H1 (cell line): ENCODE measurements around the gene MPP2. TPM values are rescaled to one million over a fixed set of nuclear protein-coding genes. Genes with fewer than 3 reads are reported as not detected.

Source experiments
- CTCF ChIA-PET: fragments of 300-600 bp; sonication (Branson Sonifier 250); formaldehyde crosslinking; loops from one replicate; lab custom pipeline; 2021; ENCODE audit not compliant: partially characterized antibody; lab: Charles Lee
- POLR2A ChIA-PET: fragments of 300-600 bp; sonication (Branson Sonifier 250); formaldehyde crosslinking; loops from one replicate; lab custom pipeline; 2021; ENCODE audit warnings: inconsistent platforms; ENCODE audit not compliant: partially characterized antibody; lab: Charles Lee
- DNase-seq, 2 experiments: peaks; one replicate each; pipeline versions ENCODE4 v3.0.0 to v3.0.0-alpha.2; 2010 to 2022; ENCODE audit warnings: low spot score in 2 of 2, low read depth in 1 of 2, mixed read lengths in 1 of 2
- FAIRE-seq: peaks from 2 replicates; lab custom pipeline; 2011; peaks lifted over from hg19 to GRCh38; lab: Jason Lieb, UNC
- H2AFZ ChIP-seq: 2 replicates; pipeline ENCODE4 v1.8.1; 2012; ENCODE audit warnings: low read length, inconsistent platforms
- H2AK5ac ChIP-seq: 2 replicates; pipeline ENCODE4 v1.6.1; 2013; ENCODE audit warnings: low read depth, low read length
- H2BK120ac ChIP-seq: replicated peaks from 2 replicates; pipeline ENCODE3; 2013; ENCODE audit warnings: low read depth, low read length, inconsistent platforms
- H2BK12ac ChIP-seq: 2 replicates; pipeline ENCODE4 v1.6.1; 2013; ENCODE audit warnings: low read depth, low read length
- H2BK15ac ChIP-seq: 2 replicates; pipeline ENCODE4 v1.6.1; 2013; ENCODE audit warnings: low read length
- H2BK20ac ChIP-seq: 2 replicates; pipeline ENCODE4 v1.6.1; 2013; ENCODE audit warnings: low read length
- H2BK5ac ChIP-seq: 2 replicates; pipeline ENCODE4 v1.6.1; 2013; ENCODE audit warnings: low read depth, low read length
- H3K14ac ChIP-seq: 2 replicates; pipeline ENCODE4 v1.6.1; 2013; ENCODE audit warnings: inconsistent platforms; ENCODE audit not compliant: insufficient read length
- H3K18ac ChIP-seq: 2 replicates; pipeline ENCODE4 v1.6.1; 2013; ENCODE audit warnings: low read length; ENCODE audit errors: extremely low read depth
- H3K23ac ChIP-seq: 2 replicates; pipeline ENCODE4 v1.6.1; 2013; ENCODE audit warnings: inconsistent platforms; ENCODE audit not compliant: insufficient read length
- H3K23me2 ChIP-seq: 2 replicates; pipeline ENCODE4 v1.6.1; 2013; ENCODE audit warnings: low read depth, low read length
- H3K27ac ChIP-seq: 2 replicates; pipeline ENCODE4 v1.6.1; 2011; ENCODE audit warnings: low read depth, low read length, inconsistent platforms
- H3K27me3 ChIP-seq, 4 experiments: replicated peaks in 1 of 4; 1 replicate in 1 of 4; 2 replicates in 3 of 4; pipeline versions ENCODE4 v1.6.1 to v1.8.1; 2011 to 2013; ENCODE audit warnings: low read length in 3 of 4, mild to moderate bottlenecking in 3 of 4, inconsistent platforms in 2 of 4, mixed read lengths in 2 of 4, moderate library complexity in 1 of 4; ENCODE audit not compliant: control insufficient read depth in 3 of 4, insufficient read depth in 3 of 4; ENCODE audit errors: extremely low read depth in 1 of 4
- H3K36me3 ChIP-seq, 4 experiments: 2 replicates each; pipeline versions ENCODE4 v1.6.1 to v1.8.1; 2011 to 2013; ENCODE audit warnings: mild to moderate bottlenecking in 4 of 4, low read length in 3 of 4, moderate library complexity in 2 of 4, control low read depth in 1 of 4, inconsistent platforms in 1 of 4; ENCODE audit not compliant: insufficient read depth in 4 of 4, control insufficient read depth in 2 of 4
- H3K4ac ChIP-seq: replicated peaks from 2 replicates; pipeline ENCODE3; 2013; ENCODE audit warnings: low read length, low read depth, mixed read lengths, inconsistent platforms; ENCODE audit not compliant: insufficient read length
- H3K4me1 ChIP-seq, 4 experiments: replicated peaks in 1 of 4; 1 replicate in 1 of 4; 2 replicates in 3 of 4; pipeline versions ENCODE4 v1.6.1 to v1.8.1; 2011 to 2013; ENCODE audit warnings: low read length in 3 of 4, inconsistent platforms in 2 of 4, mixed read lengths in 1 of 4; ENCODE audit not compliant: insufficient read depth in 4 of 4, control insufficient read depth in 3 of 4
- H3K4me2 ChIP-seq, 2 experiments: 2 replicates each; pipeline versions ENCODE4 v1.6.1 to v1.8.1; 2011 to 2013; ENCODE audit warnings: low read depth in 2 of 2, low read length in 2 of 2, control low read depth in 1 of 2, inconsistent platforms in 1 of 2, mild to moderate bottlenecking in 1 of 2; ENCODE audit not compliant: insufficient read depth in 1 of 2
- H3K4me3 ChIP-seq, 4 experiments: fragments of 200-600, 300-600 bp in 1 of 4; sonication (generic), shearing (Covaris generic), sonication (Bioruptor Twin) in 1 of 4; 2 replicates each; pipeline versions ENCODE4 v1.5.1 to v1.8.1; 2011 to 2016; ENCODE audit warnings: low read length in 4 of 4, low read depth in 3 of 4, control low read depth in 2 of 4, inconsistent platforms in 2 of 4, mild to moderate bottlenecking in 2 of 4, mixed read lengths in 1 of 4, moderate library complexity in 1 of 4; ENCODE audit not compliant: insufficient read depth in 2 of 4; ENCODE audit errors: extremely low read depth in 1 of 4
- H3K56ac ChIP-seq: replicated peaks from 2 replicates; pipeline ENCODE3; 2013; ENCODE audit warnings: low read depth, mild to moderate bottlenecking, mixed read lengths, low read length, inconsistent platforms; ENCODE audit not compliant: insufficient read length
- H3K79me1 ChIP-seq: 2 replicates; pipeline ENCODE4 v1.6.1; 2013; ENCODE audit warnings: low read depth, low read length, control low read depth
- H3K79me2 ChIP-seq, 2 experiments: 2 replicates each; pipeline versions ENCODE4 v1.6.1 to v1.8.1; 2012 to 2013; ENCODE audit warnings: low read length in 2 of 2, mild to moderate bottlenecking in 2 of 2, inconsistent platforms in 1 of 2; ENCODE audit not compliant: insufficient read depth in 2 of 2, control insufficient read depth in 1 of 2
- H3K9ac ChIP-seq, 4 experiments: replicated peaks in 1 of 4; 1 replicate in 1 of 4; 2 replicates in 3 of 4; pipeline versions ENCODE4 v1.6.1 to v1.8.1; 2011 to 2013; ENCODE audit warnings: low read depth in 3 of 4, low read length in 3 of 4, control low read depth in 2 of 4, mild to moderate bottlenecking in 2 of 4, moderate library complexity in 2 of 4, inconsistent platforms in 1 of 4; ENCODE audit errors: extremely low read depth in 1 of 4
- H3K9me3 ChIP-seq, 2 experiments: 2 replicates each; pipeline versions ENCODE4 v1.6.1 to v1.8.1; 2012 to 2013; ENCODE audit warnings: mild to moderate bottlenecking in 2 of 2, moderate library complexity in 2 of 2, control low read depth in 1 of 2, inconsistent platforms in 1 of 2, low read depth in 1 of 2, low read length in 1 of 2, mixed read lengths in 1 of 2; ENCODE audit not compliant: insufficient read depth in 2 of 2
- H4K20me1 ChIP-seq, 2 experiments: replicated peaks in 1 of 2; 2 replicates each; pipeline versions ENCODE3 to v1.8.1; 2011 to 2013; ENCODE audit warnings: inconsistent platforms in 2 of 2, low read length in 2 of 2, mild to moderate bottlenecking in 1 of 2; ENCODE audit not compliant: insufficient read depth in 2 of 2, control insufficient read depth in 1 of 2
- H4K5ac ChIP-seq: 2 replicates; pipeline ENCODE4 v1.6.1; 2013; ENCODE audit warnings: low read length, low read depth, mixed read lengths, inconsistent platforms; ENCODE audit not compliant: insufficient read length
- H4K8ac ChIP-seq: 2 replicates; pipeline ENCODE4 v1.8.0; 2013; ENCODE audit warnings: mild to moderate bottlenecking, moderate library complexity, low read length, inconsistent platforms; ENCODE audit not compliant: insufficient read depth; ENCODE audit errors: extremely low read depth
- H4K91ac ChIP-seq: replicated peaks from 2 replicates; pipeline ENCODE3; 2013; ENCODE audit warnings: low read length, mixed read lengths, inconsistent platforms; ENCODE audit not compliant: insufficient read length
- ASH2L ChIP-seq: fragments of 200-600, 300-600 bp; sonication (generic); IDR thresholded peaks from one replicate; pipeline ENCODE4 v1.7.1; 2017; ENCODE audit warnings: low read length
- CEBPB ChIP-seq: IDR thresholded peaks from 2 replicates; pipeline ENCODE4 v1.6.1; 2012; ENCODE audit warnings: low read depth, low read length
- CHD1 ChIP-seq: IDR thresholded peaks from 2 replicates; pipeline ENCODE4 v1.6.1; 2012; ENCODE audit warnings: low read depth, low read length, improper control_type of control experiment
- E2F6 ChIP-seq: IDR thresholded peaks from 2 replicates; pipeline ENCODE4 v1.6.1; 2012; ENCODE audit warnings: inconsistent platforms
- EGR1 ChIP-seq: IDR thresholded peaks from 2 replicates; pipeline ENCODE4 v1.6.1; 2011; ENCODE audit warnings: low read depth, low read length, borderline replicate concordance
- GABPA ChIP-seq: IDR thresholded peaks from 2 replicates; pipeline ENCODE4 v1.6.1; 2011; ENCODE audit warnings: mild to moderate bottlenecking, low read length, moderate library complexity, borderline replicate concordance; ENCODE audit not compliant: insufficient read depth
- KDM1A ChIP-seq: fragments of 200-600, 300-600 bp; sonication (generic); IDR thresholded peaks from 2 replicates; pipeline ENCODE4 v1.7.1; 2016; ENCODE audit warnings: mild to moderate bottlenecking, low read length, borderline replicate concordance
- KDM4A ChIP-seq: IDR thresholded peaks from one replicate; pipeline ENCODE4 v1.7.1; 2012; ENCODE audit warnings: low read depth, mild to moderate bottlenecking, moderate library complexity, low read length, inconsistent platforms; ENCODE audit not compliant: severe bottlenecking
- KDM5A ChIP-seq: fragments of 200-600 bp; IDR thresholded peaks from 2 replicates; pipeline ENCODE4 v1.7.1; 2012; ENCODE audit warnings: mild to moderate bottlenecking, low read length, inconsistent platforms, mixed read lengths
- NRF1 ChIP-seq: IDR thresholded peaks from 2 replicates; pipeline ENCODE4 v1.6.1; 2011; ENCODE audit warnings: mild to moderate bottlenecking, low read depth, low read length, improper control_type of control experiment
- POLR2A ChIP-seq, 2 experiments: IDR thresholded peaks; 1 replicate in 1 of 2; 2 replicates in 1 of 2; pipeline ENCODE4 v1.6.1; 2011; ENCODE audit warnings: low read depth in 2 of 2, low read length in 2 of 2, mild to moderate bottlenecking in 2 of 2; ENCODE audit errors: control extremely low read depth in 1 of 2
- SIN3A ChIP-seq, 2 experiments: IDR thresholded peaks in 1 of 2; conservative IDR thresholded peaks in 1 of 2; 2 replicates each; pipeline ENCODE4 v1.6.1; 2011 to 2012; ENCODE audit warnings: low read length in 2 of 2, improper control_type of control experiment in 1 of 2, low read depth in 1 of 2, mild to moderate bottlenecking in 1 of 2
- TBP ChIP-seq: IDR thresholded peaks from 2 replicates; pipeline ENCODE4 v1.6.1; 2011; ENCODE audit warnings: low read depth, low read length, improper control_type of control experiment
- TCF12 ChIP-seq: IDR thresholded peaks from 2 replicates; pipeline ENCODE4 v1.6.1; 2011; ENCODE audit warnings: low read depth, mild to moderate bottlenecking, low read length
- WGBS, 2 experiments: shearing (Covaris generic) in 1 of 2; methylation state at CpG; one replicate each; pipeline versions ENCODE4 v1.1.6 to v1.1.7; 2013 to 2015; ENCODE audit warnings: low lambda C conversion rate in 2 of 2, mixed read lengths in 2 of 2, inconsistent platforms in 1 of 2, low coverage in 1 of 2, missing lambda C conversion rate in 1 of 2; ENCODE audit not compliant: insufficient replicate concordance in 2 of 2, insufficient coverage in 1 of 2, insufficient read length in 1 of 2; ENCODE audit errors: extremely low coverage in 1 of 2, missing lambda C conversion rate in 1 of 2; 5-methylcytosine and 5-hydroxymethylcytosine counted together
- polyA plus RNA-seq, 7 experiments: library from polyadenylated mRNA; depleted of rRNA in 3 of 7; stranded (reverse) in 5 of 7; unstranded in 2 of 7; fragments of >200 nt in 5 of 7; fragments of 200-250 nt in 2 of 7; gene quantifications; 1 replicate in 5 of 7; 2 replicates in 1 of 7; 4 replicates in 1 of 7; pipeline versions ENCODE4 v1.2.1 to v1.2.3, GENCODE V29; 2011 to 2013; ENCODE audit warnings: missing spikeins in 2 of 7, mixed read lengths in 2 of 7
- total RNA-seq: library from RNA; stranded (reverse); fragmentation: NEBNext Ultra II Directional; extraction: Animal tissue kit (Norgen Biotek cat#: 25700); gene quantifications from 2 replicates; pipeline ENCODE4 v1.2.1, GENCODE V29; 2021

MPP2 gene
- total and polyA plus RNA-seq, 2 of the 8 experiments (the other 6 are each of a cell fraction or from before 2014, with no cell fraction given) = 30.9 to 34.1 TPM

DNA sequence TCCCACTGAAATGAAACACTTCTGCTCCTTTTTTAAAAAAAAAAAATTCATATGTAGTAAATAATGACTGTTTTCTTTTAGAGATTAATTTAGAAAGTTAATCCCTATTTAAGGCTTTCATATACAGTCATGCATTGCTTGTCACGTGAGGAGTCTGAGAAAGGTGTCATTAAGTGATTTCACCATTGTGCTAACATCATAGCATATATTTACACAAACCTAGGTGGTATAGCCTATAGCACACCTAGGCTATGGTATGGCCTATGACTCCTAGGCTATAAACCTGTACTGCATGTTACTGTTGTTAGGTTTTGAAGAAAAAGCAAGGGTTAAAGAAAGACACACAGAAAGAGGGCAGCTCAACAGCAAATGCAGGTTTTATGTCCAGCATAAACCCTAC is 21.3 kb upstream of the MPP2 start:
- ChIA-PET POLR2A (interaction anchor here (1.4 kb wide), 1 partner anchor 195 kb away, joined by 3 read pairs; the partner anchor contains the start of gene HDAC5), CTCF (interaction anchor here (0.7 to 2.2 kb wide), 8 partner anchors 10 to 75 kb away, joined by 3 to 7 read pairs (median 4); partner anchors contain the start of gene NAGS)
- no peak overlapping the region; a peak in 1 of 4 replicates for H3K4me2 ChIP-seq
- H2AK5ac ChIP-seq = no peak overlapping the region
- H4K20me1 ChIP-seq = no peaks in the 10 kb centered on the region
- no peak overlapping the region for H3K56ac ChIP-seq
- no peak overlapping the region for H2BK15ac ChIP-seq
- H2BK12ac ChIP-seq = no peak overlapping the region
- H3K27me3 ChIP-seq = peaks cover 3 to 28% (median 16%) of the 10 kb centered on the region in 4 experiments
- no peak overlapping the region for H2AFZ ChIP-seq
- no peak overlapping the region for H4K8ac ChIP-seq
- peaks cover 3% of the 10 kb centered on the region; the same call in 1 of the 2 replicates for H3K23me2 ChIP-seq
- no peak overlapping the region for H3K27ac ChIP-seq
- H2BK5ac ChIP-seq = no peak overlapping the region
- H3K9ac ChIP-seq = no peak overlapping the region
- no peaks in the 10 kb centered on the region for H3K9me3 ChIP-seq
- FAIRE-seq = no peak
- H3K23ac ChIP-seq = no peak overlapping the region
- H2BK120ac ChIP-seq = no peak overlapping the region
- no peak overlapping the region for H4K5ac ChIP-seq
- no peak overlapping the region for H3K14ac ChIP-seq
- 89% methylated on average over 1 of the region's 1 CpG; no CpG with 5 or more reads in 1 of the 2 experiments for WGBS, 2 experiments
- H2BK20ac ChIP-seq = no peak overlapping the region
- H3K18ac ChIP-seq = no peak overlapping the region
- no peaks in the 10 kb centered on the region for H3K36me3 ChIP-seq
- peaks cover 0 to 7% (median 0%) of the 10 kb centered on the region in 4 experiments; a peak in 1 of 7 replicates for H3K4me1 ChIP-seq
- no peaks in the 10 kb centered on the region for H3K79me2 ChIP-seq
- H3K4ac ChIP-seq = no peak overlapping the region
- DNase-seq = no peak
- H3K79me1 ChIP-seq = no peaks in the 10 kb centered on the region
- H3K4me3 ChIP-seq = no peak overlapping the region
- H4K91ac ChIP-seq = no peak overlapping the region
- no peak for TF ChIP-seq EGR1
- no peak for TF ChIP-seq KDM5A
- TF ChIP-seq SIN3A (conservative IDR thresholded peaks at IDR 0.05 in 1 of 2, IDR thresholded peaks at IDR 0.05 in 1 of 2; ENCODE audit: low read depth in 1 of 2, low read length in 2 of 2) = no peak
- no peak for TF ChIP-seq KDM1A
- no peak for TF ChIP-seq CEBPB
- TF ChIP-seq TCF12 = no peak
- TF ChIP-seq TBP = no peak
- no peak for TF ChIP-seq E2F6
- TF ChIP-seq GABPA = no peak
- no peak for TF ChIP-seq NRF1
- no peak for TF ChIP-seq POLR2A (IDR thresholded peaks at IDR 0.05; ENCODE audit: control extremely low read depth in 1 of 2, low read depth in 2 of 2, low read length in 2 of 2)
- no peak for TF ChIP-seq CHD1
- no peak for TF ChIP-seq KDM4A
- TF ChIP-seq ASH2L = no peak
